RWPE2 (cell line): ENCODE measurements around the gene SIPA1L3.

Source experiments
- ATAC-seq: fragments of 200-7000 bp; cut with Tn5 transposase; 3 replicates; pipeline ENCODE4 v1.9.1; 2021; ENCODE audit warnings: low read depth
- DNase-seq: peaks from one replicate; pipeline ENCODE4 v3.0.0-alpha.2; 2020; ENCODE audit warnings: low spot score
- H3K27ac ChIP-seq: fragments of 450-650 bp; 2 replicates; pipeline ENCODE4 v1.5.1; 2017; ENCODE audit warnings: mild to moderate bottlenecking; ENCODE audit not compliant: poor library complexity, severe bottlenecking
- H3K27me3 ChIP-seq: fragments of 250-450 bp; sonication (Bioruptor Pico); 2 replicates; pipeline ENCODE4 v1.5.1; 2021; ENCODE audit warnings: mild to moderate bottlenecking, moderate library complexity; ENCODE audit not compliant: insufficient read depth, poor library complexity, severe bottlenecking
- H3K36me3 ChIP-seq: fragments of 250-450 bp; sonication (Bioruptor Pico); 2 replicates; pipeline ENCODE4 v1.5.1; 2020; ENCODE audit warnings: low read depth, mild to moderate bottlenecking, moderate library complexity
- H3K4me1 ChIP-seq: fragments of 250-450 bp; sonication (Bioruptor Pico); 2 replicates; pipeline ENCODE4 v1.5.1; 2021; ENCODE audit warnings: mild to moderate bottlenecking, moderate library complexity; ENCODE audit not compliant: insufficient read depth, poor library complexity, severe bottlenecking
- H3K4me3 ChIP-seq: fragments of 250-450 bp; sonication (Bioruptor Pico); 2 replicates; pipeline ENCODE4 v1.5.1; 2021; ENCODE audit warnings: mild to moderate bottlenecking, moderate library complexity; ENCODE audit not compliant: severe bottlenecking
- H3K9me3 ChIP-seq: fragments of 250-450 bp; sonication (Bioruptor Pico); 2 replicates; pipeline ENCODE4 v1.5.1; 2021; ENCODE audit warnings: mild to moderate bottlenecking, moderate library complexity; ENCODE audit not compliant: severe bottlenecking
- TF ChIP-seq, protein P1 (sequence below): fragments of 450-650 bp; IDR thresholded peaks from one replicate; pipeline ENCODE4 v1.5.1; 2017; ENCODE audit warnings: mild to moderate bottlenecking, moderate library complexity; ENCODE audit not compliant: poor library complexity, severe bottlenecking

The SIPA1L3 gene

DNA sequence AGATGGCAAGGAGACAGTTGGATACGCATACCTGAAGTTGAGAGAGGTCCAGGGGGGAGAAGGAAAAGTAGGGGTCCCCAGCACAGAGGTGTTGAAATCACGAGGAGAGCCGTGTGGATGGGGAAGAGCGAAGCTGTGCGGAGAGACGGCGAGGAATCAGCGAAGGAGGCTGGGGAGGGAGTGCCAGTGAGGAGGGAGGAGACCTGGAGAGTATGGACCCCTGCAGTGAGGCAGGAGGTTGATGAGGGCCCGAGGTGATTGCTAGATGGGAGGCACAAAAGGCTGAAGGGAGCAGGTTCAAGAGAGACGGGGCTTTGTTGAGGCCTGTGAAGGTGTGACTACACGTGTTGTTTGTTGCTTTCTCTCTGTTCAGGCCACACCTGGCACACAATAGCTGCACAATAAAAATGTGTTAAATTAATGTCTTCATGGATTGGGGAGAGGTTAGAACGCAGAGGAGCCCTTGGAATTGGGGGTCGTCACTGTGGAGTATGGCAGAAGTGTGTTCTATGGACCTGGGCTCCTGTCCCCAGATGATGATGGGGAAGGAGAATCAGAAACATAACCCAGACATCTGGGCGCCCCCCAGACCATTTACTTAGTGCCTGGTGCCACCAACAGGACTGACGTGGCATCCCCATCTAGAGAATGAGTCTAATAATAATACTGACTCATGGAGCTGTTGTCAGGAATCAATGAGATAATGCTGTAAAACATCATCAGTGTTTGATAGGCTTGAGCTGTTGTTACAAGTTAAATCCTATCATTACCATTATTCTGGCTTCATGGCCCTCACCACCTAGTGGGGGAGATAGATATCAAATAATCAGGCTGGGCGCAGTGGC, 137.5 kb downstream of the SIPA1L3 start:
- no peak overlapping the region for H3K4me3 ChIP-seq
- DNase-seq (no peak), ATAC-seq (no peak)
- H3K9me3 ChIP-seq: no peaks in the 10 kb centered on the region
- TF ChIP-seq, protein P1, sequence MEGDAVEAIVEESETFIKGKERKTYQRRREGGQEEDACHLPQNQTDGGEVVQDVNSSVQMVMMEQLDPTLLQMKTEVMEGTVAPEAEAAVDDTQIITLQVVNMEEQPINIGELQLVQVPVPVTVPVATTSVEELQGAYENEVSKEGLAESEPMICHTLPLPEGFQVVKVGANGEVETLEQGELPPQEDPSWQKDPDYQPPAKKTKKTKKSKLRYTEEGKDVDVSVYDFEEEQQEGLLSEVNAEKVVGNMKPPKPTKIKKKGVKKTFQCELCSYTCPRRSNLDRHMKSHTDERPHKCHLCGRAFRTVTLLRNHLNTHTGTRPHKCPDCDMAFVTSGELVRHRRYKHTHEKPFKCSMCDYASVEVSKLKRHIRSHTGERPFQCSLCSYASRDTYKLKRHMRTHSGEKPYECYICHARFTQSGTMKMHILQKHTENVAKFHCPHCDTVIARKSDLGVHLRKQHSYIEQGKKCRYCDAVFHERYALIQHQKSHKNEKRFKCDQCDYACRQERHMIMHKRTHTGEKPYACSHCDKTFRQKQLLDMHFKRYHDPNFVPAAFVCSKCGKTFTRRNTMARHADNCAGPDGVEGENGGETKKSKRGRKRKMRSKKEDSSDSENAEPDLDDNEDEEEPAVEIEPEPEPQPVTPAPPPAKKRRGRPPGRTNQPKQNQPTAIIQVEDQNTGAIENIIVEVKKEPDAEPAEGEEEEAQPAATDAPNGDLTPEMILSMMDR: peak; percentile 24
- peaks cover 9% of the 10 kb centered on the region for H3K36me3 ChIP-seq
- H3K27me3 ChIP-seq: no peaks in the 10 kb centered on the region
- H3K27ac ChIP-seq: no peak overlapping the region
- H3K4me1 ChIP-seq: peaks cover 12% of the 10 kb centered on the region

DNA sequence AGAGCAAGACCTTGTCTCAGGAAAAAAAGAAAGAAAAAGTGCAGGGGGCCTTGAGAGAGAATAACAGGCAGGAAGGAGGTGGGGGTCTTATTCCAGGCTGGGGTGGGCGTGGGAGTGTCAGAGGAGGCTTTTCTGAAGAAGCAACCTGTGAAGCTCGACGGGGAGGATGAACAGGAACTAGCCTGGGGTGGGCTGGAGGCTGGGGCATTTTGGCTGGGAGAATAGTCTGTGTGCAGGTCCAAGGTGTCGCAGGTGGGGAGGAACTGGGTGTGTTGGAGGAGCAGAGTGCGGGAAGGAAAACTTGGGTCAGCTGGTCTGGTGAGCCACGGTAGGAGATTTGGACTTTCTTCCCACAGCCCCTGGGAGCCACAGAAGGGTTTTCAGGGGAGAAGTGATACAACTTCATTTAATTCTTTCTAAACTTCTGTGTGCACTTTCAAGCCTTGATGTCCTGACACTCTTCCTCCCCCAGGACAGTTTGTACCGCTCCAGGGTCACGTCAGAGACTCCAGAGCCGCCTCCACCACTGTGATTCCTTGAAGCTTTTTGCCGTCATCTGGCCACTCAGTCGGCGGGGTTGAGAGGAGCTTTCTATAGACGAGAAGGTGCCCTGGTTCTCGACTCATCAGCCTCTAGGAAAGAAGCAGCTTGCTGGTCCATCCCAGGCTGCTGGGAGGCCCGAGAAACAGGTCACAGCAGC, 138.7 kb downstream of the SIPA1L3 start:
- DNase-seq: no peak

DNA sequence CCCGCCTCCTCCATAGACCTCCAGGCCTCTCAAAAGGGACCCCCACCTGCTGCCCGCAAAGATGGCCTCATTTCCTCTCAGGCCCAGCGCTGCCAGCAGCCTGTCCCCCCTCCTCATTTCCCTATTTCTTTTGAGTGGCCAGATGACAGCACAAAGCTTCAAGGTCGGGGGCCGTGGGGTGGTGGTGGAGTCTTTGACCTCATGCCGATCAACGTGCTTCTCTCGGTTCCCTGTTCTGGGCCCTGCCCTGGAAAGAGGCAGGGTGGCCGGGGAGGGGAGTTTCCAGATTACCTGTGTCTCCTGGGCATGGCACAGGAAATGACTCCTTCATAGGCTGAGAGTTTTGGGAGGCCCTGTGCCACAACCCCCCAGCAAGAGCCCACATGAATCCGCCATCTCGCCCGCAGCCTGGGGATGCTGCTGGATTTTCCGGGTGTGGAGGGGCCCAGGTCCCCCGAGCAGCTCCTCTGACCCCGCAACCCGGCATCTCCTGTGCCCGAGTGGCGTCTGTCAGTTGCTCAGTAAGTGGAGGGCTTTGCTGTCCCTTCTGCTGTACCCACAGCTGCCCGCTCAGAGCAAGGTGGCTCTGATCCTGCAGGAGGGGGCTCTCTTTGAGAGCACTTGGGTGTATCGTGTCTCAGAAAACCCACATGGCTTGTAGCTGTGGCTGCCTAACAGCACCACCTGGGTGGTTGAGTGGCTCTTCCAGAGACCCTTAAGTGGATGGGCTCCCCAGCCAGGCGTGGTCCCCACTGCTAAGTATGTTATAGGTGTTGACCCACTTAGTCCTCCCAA, 139.4 kb downstream of the SIPA1L3 start:
- DNase-seq (no peak), ATAC-seq (no peak; the same call in 2 of the 3 replicates)
- Histone ChIP-seq H3K4me1 (no peaks in the 10 kb centered on the region), H3K9me3 (no peaks in the 10 kb centered on the region), H3K27ac (no peak overlapping the region), H3K36me3 (peaks cover 9% of the 10 kb centered on the region), H3K4me3 (no peak overlapping the region), H3K27me3 (no peaks in the 10 kb centered on the region)
- TF ChIP-seq, protein P1: no peak

More for the DNA sequence above, 138.7 kb downstream of the SIPA1L3 start:
- no peak overlapping the region for H3K27ac ChIP-seq
- no peaks in the 10 kb centered on the region for H3K27me3 ChIP-seq
- ATAC-seq: no peak
- H3K4me3 ChIP-seq: no peak overlapping the region
- TF ChIP-seq, protein P1: no peak
- H3K36me3 ChIP-seq: peaks cover 9% of the 10 kb centered on the region
- H3K4me1 ChIP-seq: peaks cover 1% of the 10 kb centered on the region
- no peaks in the 10 kb centered on the region for H3K9me3 ChIP-seq

DNA sequence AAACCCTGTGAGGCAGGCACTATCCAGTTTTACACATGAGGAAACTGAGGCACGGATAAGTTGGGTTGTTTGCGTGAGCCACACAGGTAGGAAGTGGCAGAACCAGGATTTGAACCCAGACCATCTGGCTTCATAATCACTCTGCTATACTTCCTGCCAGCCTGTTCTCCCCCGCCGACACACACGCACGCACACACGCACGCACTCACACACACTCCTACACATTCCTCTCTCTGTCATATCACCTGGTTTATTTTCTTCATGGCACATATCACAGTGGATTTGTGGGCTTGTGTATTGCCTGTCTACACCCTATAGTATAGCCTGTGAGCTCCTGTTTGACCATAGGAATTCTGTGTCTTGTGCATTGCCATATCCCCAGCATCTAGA, 140.0 kb downstream of the SIPA1L3 start:
- Histone ChIP-seq H3K4me1 (no peaks in the 10 kb centered on the region), H3K4me3 (no peak overlapping the region), H3K36me3 (peaks cover 3% of the 10 kb centered on the region; the same call in 1 of the 2 replicates), H3K9me3 (no peaks in the 10 kb centered on the region), H3K27me3 (no peaks in the 10 kb centered on the region), H3K27ac (no peak overlapping the region)
- no peak for ATAC-seq
- TF ChIP-seq, protein P1: no peak
- no peak for DNase-seq
